Embryonic facial prominence (tissue), 1 donor: ENCODE data around the gene TUBB3.
"Not testable (repeated sequence)": the region's sequence is repeated elsewhere in the genome, so short reads cannot be mapped to it uniquely, and the experiment has no call there.

ENCODE experiments used
- DNase-seq: peaks from one replicate; pipeline ENCODE4 v3.0.0-alpha.2; 2016; ENCODE audit errors: extremely low spot score

Gene TUBB3

GRCh38 chr16:89965447-89966225 is 42.5 kb downstream of the TUBB3 start:
- DNase-seq = no peak

- DNase-seq = no peak
These were observed 43.6 kb downstream of the TUBB3 start for GRCh38 chr16:89966756-89967155.

GRCh38 chr16:89967436-89967835 is 44.3 kb downstream of the TUBB3 start:
- not testable (repeated sequence) for DNase-seq

GRCh38 chr16:89968074-89968473 is 44.9 kb downstream of the TUBB3 start:
- not testable (repeated sequence) for DNase-seq

- no peak for DNase-seq
These were observed 46.7 kb downstream of the TUBB3 start for GRCh38 chr16:89969741-89970410.

GRCh38 chr16:89971495-89972243 is 48.5 kb downstream of the TUBB3 start:
- no peak for DNase-seq

GRCh38 chr16:89972244-89973234 is 49.4 kb downstream of the TUBB3 start:
- peak; percentile 80 for DNase-seq

- DNase-seq = no peak
These were observed 50.1 kb downstream of the TUBB3 start for GRCh38 chr16:89973235-89973634.

GRCh38 chr16:89973654-89974335 is 50.7 kb downstream of the TUBB3 start:
- no peak for DNase-seq

- DNase-seq = no peak
These were observed 51.7 kb downstream of the TUBB3 start for GRCh38 chr16:89974870-89975269.

GRCh38 chr16:89981414-89981813 is 58.3 kb downstream of the TUBB3 start:
- DNase-seq = no peak

- DNase-seq = no peak
These were observed 59.2 kb downstream of the TUBB3 start for GRCh38 chr16:89982318-89982717.

GRCh38 chr16:89983536-89983935 is 60.4 kb downstream of the TUBB3 start:
- no peak for DNase-seq

GRCh38 chr16:89984216-89984615 is 61.1 kb downstream of the TUBB3 start:
- no peak for DNase-seq

GRCh38 chr16:89985219-89985618 is 62.1 kb downstream of the TUBB3 start:
- no peak for DNase-seq
